CD14-positive monocyte (primary cell): Measurements from ENCODE around the gene ZNF341. TPM values are rescaled to one million over a fixed set of nuclear protein-coding genes. Genes with fewer than 3 reads are reported as not detected.
A peak's percentile ranks its signal among the peaks of the same experiment; 100 is the strongest.

Source experiments
- DNase-seq, 3 donors: peaks; one replicate each; pipeline ENCODE4 v3.0.0-alpha.2; 2011 to 2022
- H2AFZ ChIP-seq: 2 replicates; pipeline ENCODE4 v1.6.0; 2012; ENCODE audit warnings: mild to moderate bottlenecking, low read depth, low read length, inconsistent platforms; ENCODE audit not compliant: insufficient read depth, poor library complexity, severe bottlenecking
- H3K27ac ChIP-seq, 2 donors: 1 replicate in 1 of 2; 2 replicates in 1 of 2; pipeline ENCODE4 v1.5.1; 2012 to 2013; ENCODE audit warnings: low read length in 2 of 2, control low read depth in 1 of 2, inconsistent platforms in 1 of 2, low read depth in 1 of 2, mild to moderate bottlenecking in 1 of 2
- H3K27me3 ChIP-seq, 2 donors: one replicate each; pipeline versions ENCODE4 v1.6.0 to v1.6.1; 2011 to 2013; ENCODE audit warnings: low read length in 2 of 2; ENCODE audit not compliant: control insufficient read depth in 2 of 2, insufficient read depth in 2 of 2
- H3K36me3 ChIP-seq, 2 donors: replicated peaks in 1 of 2; 1 replicate in 1 of 2; 2 replicates in 1 of 2; pipeline versions ENCODE4 v1.5.1 to v1.6.1; 2012 to 2013; ENCODE audit warnings: low read length in 2 of 2, control low read depth in 1 of 2, inconsistent platforms in 1 of 2, mild to moderate bottlenecking in 1 of 2; ENCODE audit not compliant: insufficient read depth in 2 of 2, control insufficient read depth in 1 of 2
- H3K4me1 ChIP-seq, 2 donors: 1 replicate in 1 of 2; 2 replicates in 1 of 2; pipeline versions ENCODE4 v1.5.1 to v1.6.1; 2012 to 2013; ENCODE audit warnings: low read length in 2 of 2, control low read depth in 1 of 2, inconsistent platforms in 1 of 2, mild to moderate bottlenecking in 1 of 2, moderate library complexity in 1 of 2; ENCODE audit not compliant: insufficient read depth in 2 of 2, control insufficient read depth in 1 of 2
- H3K4me2 ChIP-seq: replicated peaks from 2 replicates; pipeline ENCODE3; 2012; ENCODE audit warnings: low read length, moderate library complexity, mild to moderate bottlenecking; ENCODE audit not compliant: poor library complexity, severe bottlenecking; ENCODE audit errors: extremely low read depth
- H3K4me3 ChIP-seq, 3 experiments: fragments of 200-600 bp in 1 of 3; sonication (generic) in 1 of 3; replicated peaks in 1 of 3; 1 replicate in 2 of 3; 2 replicates in 1 of 3; pipeline ENCODE4 v1.5.1; 2011 to 2013; ENCODE audit warnings: low read length in 3 of 3, mild to moderate bottlenecking in 3 of 3, control low read depth in 2 of 3, low read depth in 2 of 3, inconsistent platforms in 1 of 3, moderate library complexity in 1 of 3
- H3K79me2 ChIP-seq: 2 replicates; pipeline ENCODE4 v1.6.0; 2012; ENCODE audit warnings: mild to moderate bottlenecking, control low read depth, inconsistent platforms, low read length, moderate library complexity; ENCODE audit not compliant: insufficient read depth
- H3K9ac ChIP-seq: 2 replicates; pipeline ENCODE4 v1.6.0; 2017; ENCODE audit warnings: low read length, mild to moderate bottlenecking; ENCODE audit not compliant: insufficient read depth, poor library complexity, severe bottlenecking
- H3K9me3 ChIP-seq, 2 donors: replicated peaks in 1 of 2; 1 replicate in 1 of 2; 2 replicates in 1 of 2; pipeline versions ENCODE4 v1.5.1 to v1.6.1; 2012 to 2013; ENCODE audit warnings: low read length in 2 of 2, control low read depth in 1 of 2; ENCODE audit not compliant: control insufficient read depth in 1 of 2, insufficient read depth in 1 of 2
- H4K20me1 ChIP-seq: 2 replicates; pipeline ENCODE4 v1.6.0; 2012; ENCODE audit warnings: mild to moderate bottlenecking, low read length, control low read depth, moderate library complexity; ENCODE audit not compliant: insufficient read depth
- H3K27ac Mint-ChIP-seq, 7 donors: one replicate each; pipeline ENCODE4 v1.8.0; 2020; ENCODE audit warnings: mild to moderate bottlenecking in 7 of 7, mixed read lengths in 7 of 7, moderate library complexity in 6 of 7, inconsistent platforms in 2 of 7
- H3K27me3 Mint-ChIP-seq, 3 donors: one replicate each; pipeline ENCODE4 v1.8.0; 2021 to 2022; ENCODE audit warnings: low read depth in 3 of 3, mild to moderate bottlenecking in 3 of 3, mixed read lengths in 3 of 3, moderate library complexity in 3 of 3, inconsistent platforms in 1 of 3
- H3K36me3 Mint-ChIP-seq, 2 donors: one replicate each; pipeline ENCODE4 v1.8.0; 2020; ENCODE audit warnings: mixed read lengths in 2 of 2, inconsistent platforms in 1 of 2, mild to moderate bottlenecking in 1 of 2
- H3K4me1 Mint-ChIP-seq: one replicate; pipeline ENCODE4 v1.8.0; 2020; ENCODE audit warnings: mild to moderate bottlenecking, mixed read lengths
- H3K4me3 Mint-ChIP-seq, 2 donors: one replicate each; pipeline ENCODE4 v1.8.0; 2020; ENCODE audit warnings: mild to moderate bottlenecking in 2 of 2, mixed read lengths in 2 of 2, moderate library complexity in 1 of 2
- H3K9me3 Mint-ChIP-seq, 7 donors: one replicate each; pipeline ENCODE4 v1.8.0; 2020 to 2022; ENCODE audit warnings: mixed read lengths in 7 of 7, mild to moderate bottlenecking in 6 of 7, moderate library complexity in 6 of 7, inconsistent platforms in 2 of 7
- WGBS: methylation state at CpG from one replicate; pipeline ENCODE4 v1.1.5; 2013; ENCODE audit warnings: missing lambda C conversion rate; ENCODE audit not compliant: insufficient coverage; 5-methylcytosine and 5-hydroxymethylcytosine counted together
- intact Hi-C, 2 donors: fragments of 100-400 bp; cut with micrococcal nuclease; formaldehyde crosslinking; loops; one replicate each; pipeline versions ENCODE4 v1.15.0 to v1.15.1; 2023
- polyA plus RNA-seq, 3 donors: library from polyadenylated mRNA; depleted of rRNA in 1 of 3; unstranded in 2 of 3; stranded (reverse) in 1 of 3; fragments of 300-500 nt in 2 of 3; fragments of >200 nt in 1 of 3; fragmentation: Illumina TruSeq in 2 of 3; gene quantifications; 1 replicate in 2 of 3; 2 replicates in 1 of 3; pipeline ENCODE4 v1.2.3, GENCODE V29; 2012 to 2021
- TF ChIP-seq, protein P1 (sequence below): fragments of 200-600 bp; IDR thresholded peaks from one replicate; pipeline ENCODE4 v1.8.0; 2022; ENCODE audit warnings: antibody characterized with exemption, mild to moderate bottlenecking

The ZNF341 gene
- polyA plus RNA-seq, 3 donors: 1.1 to 10.3 (median 2.3) TPM

DNA sequence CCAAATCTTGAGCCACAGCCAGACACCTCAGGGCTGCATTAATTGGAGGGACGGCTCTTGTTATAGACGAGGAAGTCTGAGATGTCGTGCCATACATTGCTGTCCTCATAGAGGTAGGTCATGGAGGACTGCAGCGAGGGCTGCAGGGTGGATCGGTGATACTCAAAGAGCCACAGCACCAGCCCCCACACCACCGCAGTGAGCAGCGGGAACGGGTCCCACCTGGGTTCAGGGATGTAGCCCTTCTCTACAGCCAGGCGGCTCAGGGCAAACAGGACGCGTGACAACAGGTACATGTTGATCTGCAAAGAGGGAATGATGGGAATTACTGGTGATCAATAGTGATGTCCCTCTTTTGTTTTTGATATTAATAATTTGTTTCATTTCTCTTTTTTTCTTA is 24.1 kb upstream of the ZNF341 start:
- Histone ChIP-seq H3K9me3 (no peaks in the 10 kb centered on the region), H3K79me2 (no peaks in the 10 kb centered on the region), H3K4me1 (no peaks in the 10 kb centered on the region), H4K20me1 (no peaks in the 10 kb centered on the region), H3K27ac (no peak overlapping the region), H3K36me3 (peaks cover 33 to 55% of the 10 kb centered on the region in 2 donors), H2AFZ (no peak overlapping the region), H3K9ac (no peak overlapping the region), H3K27me3 (no peaks in the 10 kb centered on the region), H3K4me3 (no peak overlapping the region), H3K4me2 (no peak overlapping the region)
- Mint-ChIP-seq H3K27me3 (peaks cover 0 to 2% (median 0%) of the 10 kb centered on the region in 3 donors), H3K27ac (peak overlapping the region in 1 of 7 donors; percentile 38), H3K36me3 (peaks cover 33 to 55% of the 10 kb centered on the region in 2 donors), H3K4me3 (no peak overlapping the region), H3K4me1 (no peaks in the 10 kb centered on the region), H3K9me3 (peaks cover 0 to 2% (median 0%) of the 10 kb centered on the region in 7 donors)
- TF ChIP-seq, protein P1, sequence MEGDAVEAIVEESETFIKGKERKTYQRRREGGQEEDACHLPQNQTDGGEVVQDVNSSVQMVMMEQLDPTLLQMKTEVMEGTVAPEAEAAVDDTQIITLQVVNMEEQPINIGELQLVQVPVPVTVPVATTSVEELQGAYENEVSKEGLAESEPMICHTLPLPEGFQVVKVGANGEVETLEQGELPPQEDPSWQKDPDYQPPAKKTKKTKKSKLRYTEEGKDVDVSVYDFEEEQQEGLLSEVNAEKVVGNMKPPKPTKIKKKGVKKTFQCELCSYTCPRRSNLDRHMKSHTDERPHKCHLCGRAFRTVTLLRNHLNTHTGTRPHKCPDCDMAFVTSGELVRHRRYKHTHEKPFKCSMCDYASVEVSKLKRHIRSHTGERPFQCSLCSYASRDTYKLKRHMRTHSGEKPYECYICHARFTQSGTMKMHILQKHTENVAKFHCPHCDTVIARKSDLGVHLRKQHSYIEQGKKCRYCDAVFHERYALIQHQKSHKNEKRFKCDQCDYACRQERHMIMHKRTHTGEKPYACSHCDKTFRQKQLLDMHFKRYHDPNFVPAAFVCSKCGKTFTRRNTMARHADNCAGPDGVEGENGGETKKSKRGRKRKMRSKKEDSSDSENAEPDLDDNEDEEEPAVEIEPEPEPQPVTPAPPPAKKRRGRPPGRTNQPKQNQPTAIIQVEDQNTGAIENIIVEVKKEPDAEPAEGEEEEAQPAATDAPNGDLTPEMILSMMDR: no peak
- no peak for DNase-seq
- intact Hi-C loops: no loop called here
- 100% methylated on average over 7 of the region's 11 CpGs for WGBS

DNA sequence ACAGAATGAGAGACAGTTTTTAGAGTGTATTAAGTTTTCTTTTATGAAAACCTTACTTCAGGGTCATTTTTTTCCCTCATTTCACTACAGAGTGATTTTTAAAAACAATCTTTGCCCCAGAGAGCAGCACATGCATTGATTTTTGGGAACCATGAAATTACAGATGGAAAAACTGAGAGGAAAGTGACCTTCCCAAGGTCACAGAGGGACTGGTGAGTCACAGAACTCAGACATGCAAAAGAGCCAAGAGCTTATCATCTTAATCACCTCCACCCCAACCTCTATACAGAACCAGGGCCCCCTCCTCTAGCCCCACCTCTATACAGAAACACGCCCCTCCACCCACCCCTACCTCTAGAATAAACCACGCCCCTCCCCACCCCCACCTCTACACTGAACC is 22.4 kb upstream of the ZNF341 start:
- no peaks in the 10 kb centered on the region for H3K9me3 ChIP-seq
- intact Hi-C loops: no loop called here
- H3K4me3 Mint-ChIP-seq: no peak overlapping the region
- TF ChIP-seq, protein P1: no peak
- no peaks in the 10 kb centered on the region for H3K27me3 ChIP-seq
- no peaks in the 10 kb centered on the region for H3K4me1 ChIP-seq
- no peak overlapping the region for H3K4me3 ChIP-seq
- no peaks in the 10 kb centered on the region for H3K79me2 ChIP-seq
- no peaks in the 10 kb centered on the region for H3K4me1 Mint-ChIP-seq
- no peak overlapping the region for H2AFZ ChIP-seq
- peaks cover 46 to 67% of the 10 kb centered on the region in 2 donors for H3K36me3 Mint-ChIP-seq
- H3K27me3 Mint-ChIP-seq: peaks cover 0 to 2% (median 0%) of the 10 kb centered on the region in 3 donors
- H3K27ac Mint-ChIP-seq: peak overlapping the region in 1 of 7 donors; percentile 61
- DNase-seq: no peak
- no peaks in the 10 kb centered on the region for H4K20me1 ChIP-seq
- H3K9me3 Mint-ChIP-seq: peaks cover 0 to 2% (median 0%) of the 10 kb centered on the region in 7 donors
- no peak overlapping the region for H3K4me2 ChIP-seq
- peaks cover 46 to 73% of the 10 kb centered on the region in 2 donors for H3K36me3 ChIP-seq
- H3K27ac ChIP-seq: no peak overlapping the region
- WGBS: no CpG with 5 or more reads among the region's 2 CpGs
- H3K9ac ChIP-seq: no peak overlapping the region
